Fibroblast of peridontal ligament (primary cell): Measurements from ENCODE around the gene RCN1.

Experiments
- DNase-seq: peaks from one replicate; pipeline ENCODE4 v3.0.0-alpha.2; 2010; ENCODE audit errors: extremely low read depth

Gene RCN1

GRCh38 chr11:32153747-32154146 is 62.9 kb downstream of the RCN1 start:
- no peak for DNase-seq

- peak; percentile 17 for DNase-seq
Observed at GRCh38 chr11:32154275-32154674, 63.4 kb downstream of the RCN1 start.
